Measurements from ENCODE around the gene EIF5A. TPM values are rescaled to one million over a fixed set of nuclear protein-coding genes. Genes with fewer than 3 reads are reported as not detected.

Gene EIF5A
- polyA plus RNA-seq, 1 experiment: 556 TPM

DNA sequence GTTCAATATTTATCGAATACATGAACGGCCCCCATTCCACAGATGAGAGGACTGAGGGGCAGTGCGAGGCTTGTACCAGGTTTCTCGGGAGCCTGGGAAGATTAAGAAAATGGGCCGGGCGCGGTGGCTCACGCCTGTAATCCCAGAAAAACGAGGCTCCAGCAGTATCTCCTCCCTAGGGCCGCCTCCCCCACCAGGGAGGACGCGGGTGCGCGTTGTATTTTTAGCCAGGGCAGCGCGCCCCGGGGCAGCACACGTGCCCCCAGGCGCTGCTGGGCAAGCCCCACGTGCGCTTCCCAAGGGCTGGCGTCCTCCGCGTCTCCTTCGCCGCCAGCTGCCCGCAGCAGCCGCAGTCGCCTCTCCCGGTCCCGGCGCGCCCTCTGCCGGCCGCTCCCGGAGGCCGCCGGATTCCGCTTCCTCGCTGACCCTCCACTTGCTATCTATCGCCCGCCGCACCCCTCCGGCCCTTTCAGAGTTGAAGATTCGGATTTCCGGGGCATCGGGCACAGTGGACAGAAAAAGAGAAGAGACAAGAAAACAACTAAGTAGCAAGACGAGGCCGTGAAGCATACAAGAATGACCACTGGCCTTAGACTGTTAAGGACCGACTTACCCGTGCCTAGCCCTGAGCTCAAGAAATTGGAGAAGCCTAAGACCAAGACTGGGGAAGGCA, 11.1 kb upstream of the EIF5A start:
- TF ChIP-seq, protein P1, sequence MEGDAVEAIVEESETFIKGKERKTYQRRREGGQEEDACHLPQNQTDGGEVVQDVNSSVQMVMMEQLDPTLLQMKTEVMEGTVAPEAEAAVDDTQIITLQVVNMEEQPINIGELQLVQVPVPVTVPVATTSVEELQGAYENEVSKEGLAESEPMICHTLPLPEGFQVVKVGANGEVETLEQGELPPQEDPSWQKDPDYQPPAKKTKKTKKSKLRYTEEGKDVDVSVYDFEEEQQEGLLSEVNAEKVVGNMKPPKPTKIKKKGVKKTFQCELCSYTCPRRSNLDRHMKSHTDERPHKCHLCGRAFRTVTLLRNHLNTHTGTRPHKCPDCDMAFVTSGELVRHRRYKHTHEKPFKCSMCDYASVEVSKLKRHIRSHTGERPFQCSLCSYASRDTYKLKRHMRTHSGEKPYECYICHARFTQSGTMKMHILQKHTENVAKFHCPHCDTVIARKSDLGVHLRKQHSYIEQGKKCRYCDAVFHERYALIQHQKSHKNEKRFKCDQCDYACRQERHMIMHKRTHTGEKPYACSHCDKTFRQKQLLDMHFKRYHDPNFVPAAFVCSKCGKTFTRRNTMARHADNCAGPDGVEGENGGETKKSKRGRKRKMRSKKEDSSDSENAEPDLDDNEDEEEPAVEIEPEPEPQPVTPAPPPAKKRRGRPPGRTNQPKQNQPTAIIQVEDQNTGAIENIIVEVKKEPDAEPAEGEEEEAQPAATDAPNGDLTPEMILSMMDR (IDR thresholded peaks at IDR 0.05; ENCODE audit: insufficient read depth, low read depth, low read length): peak; percentile 75
- DNase-seq (ENCODE audit: low read depth): no peak
- Histone ChIP-seq H3K36me3 (ENCODE audit: control insufficient read depth, insufficient read depth, low read length) (no peaks in the 10 kb centered on the region), H3K27me3 (ENCODE audit: control insufficient read depth, insufficient read depth, low read length) (peaks cover 22% of the 10 kb centered on the region), H3K4me3 (ENCODE audit: low read depth, low read length) (peak overlapping the region; percentile 16; the same call in 1 of the 2 replicates)
- CTCF ChIA-PET: interaction anchor here (0.5 to 3.5 kb wide), 39 partner anchors 9 to 287 kb away, joined by 3 to 51 read pairs (median 4); partner anchors contain the start of genes ACADVL, CTDNEP1, DLG4 and ELP5
- POLR2A ChIA-PET: no interaction called here

DNA sequence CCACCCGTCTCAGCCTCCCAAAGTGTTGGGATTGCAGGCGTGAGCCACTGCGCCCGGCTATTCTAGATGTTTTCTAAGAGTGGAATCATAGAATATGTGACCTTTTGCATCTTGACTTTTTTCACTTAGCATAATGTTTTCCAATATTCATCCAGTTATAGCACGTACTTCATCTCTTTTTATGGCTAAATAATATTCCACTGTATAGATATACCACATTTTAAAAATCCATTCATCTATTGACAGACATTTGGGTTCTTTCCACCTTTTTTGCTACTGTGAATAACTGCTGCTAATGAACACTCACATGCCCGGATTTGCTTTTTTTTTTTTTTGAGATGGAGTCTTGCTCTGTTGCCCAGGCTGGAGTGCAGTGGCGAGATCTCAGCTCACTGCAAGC, 3.2 kb upstream of the EIF5A start:
- Histone ChIP-seq H3K4me3 (ENCODE audit: low read depth, low read length) (no peak overlapping the region), H3K27me3 (ENCODE audit: control insufficient read depth, insufficient read depth, low read length) (peaks cover 2% of the 10 kb centered on the region; the same call in 1 of the 2 replicates), H3K36me3 (ENCODE audit: control insufficient read depth, insufficient read depth, low read length) (no peaks in the 10 kb centered on the region)
- TF ChIP-seq, protein P1 (IDR thresholded peaks at IDR 0.05; ENCODE audit: insufficient read depth, low read depth, low read length): no peak
- DNase-seq (ENCODE audit: low read depth): no peak
- ChIA-PET CTCF (interaction anchor here (1.7 kb wide), 1 partner anchor 258 kb away, joined by 7 read pairs; no protein-coding TSS in a partner anchor), POLR2A (no interaction called here)

DNA sequence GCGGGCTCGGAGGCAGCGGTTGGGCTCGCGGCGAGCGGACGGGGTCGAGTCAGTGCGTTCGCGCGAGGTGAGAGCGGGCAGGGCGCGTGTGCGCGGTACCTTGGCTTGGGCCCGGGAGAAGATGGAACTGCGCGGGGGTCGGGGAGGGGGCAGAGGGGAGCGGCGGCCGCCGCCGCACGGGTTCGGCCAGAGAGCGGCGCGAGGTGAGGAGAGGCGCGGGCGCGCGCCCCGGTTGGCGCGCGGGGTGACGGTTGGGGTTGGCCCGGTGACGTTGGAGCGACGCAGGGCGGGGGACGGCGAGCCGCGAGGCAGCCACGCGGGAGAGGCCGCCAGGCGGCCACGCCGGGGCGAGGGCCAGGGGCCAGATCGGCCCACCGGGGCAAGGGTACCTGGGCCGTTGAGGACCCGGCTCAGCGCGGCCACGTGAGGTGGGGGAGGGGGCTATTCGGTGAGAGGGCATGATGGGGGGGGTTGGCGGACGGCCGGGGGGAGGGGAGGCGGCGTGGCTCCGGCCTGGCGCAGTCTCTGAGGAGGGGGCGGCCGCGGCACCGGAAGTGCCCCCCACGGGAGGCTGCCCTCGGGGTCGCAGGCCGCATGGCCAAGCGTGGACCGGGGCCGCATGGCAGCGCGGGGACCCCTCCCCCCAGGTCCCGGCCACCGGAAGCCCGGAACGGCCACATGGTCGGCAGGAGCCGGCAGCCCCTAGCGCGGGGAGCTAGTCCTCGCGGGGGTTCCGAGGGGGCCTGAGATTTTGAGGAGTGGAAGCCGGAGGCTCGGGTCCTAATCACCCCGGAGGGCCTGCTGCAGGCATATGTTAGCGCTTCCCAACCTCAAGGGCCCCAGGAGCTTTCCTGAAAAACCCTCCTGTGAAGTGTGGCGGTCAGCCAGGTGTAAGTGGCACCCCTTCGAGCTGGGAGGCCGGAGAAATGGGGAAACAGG, 527 bp downstream of the EIF5A start:
- Histone ChIP-seq H3K36me3 (ENCODE audit: control insufficient read depth, insufficient read depth, low read length) (peaks cover 26% of the 10 kb centered on the region), H3K4me3 (ENCODE audit: low read depth, low read length) (peak overlapping the region; percentile 71), H3K27me3 (ENCODE audit: control insufficient read depth, insufficient read depth, low read length) (no peaks in the 10 kb centered on the region)
- no peak for DNase-seq (ENCODE audit: low read depth)
- POLR2A ChIA-PET: no interaction called here
- CTCF ChIA-PET: interaction anchor here (0.6 to 1.6 kb wide), 2 partner anchors 12 to 65 kb away, joined by 3 to 7 read pairs; partner anchors contain the start of gene GABARAP
- TF ChIP-seq, protein P1 (IDR thresholded peaks at IDR 0.05; ENCODE audit: insufficient read depth, low read depth, low read length): no peak

DNA sequence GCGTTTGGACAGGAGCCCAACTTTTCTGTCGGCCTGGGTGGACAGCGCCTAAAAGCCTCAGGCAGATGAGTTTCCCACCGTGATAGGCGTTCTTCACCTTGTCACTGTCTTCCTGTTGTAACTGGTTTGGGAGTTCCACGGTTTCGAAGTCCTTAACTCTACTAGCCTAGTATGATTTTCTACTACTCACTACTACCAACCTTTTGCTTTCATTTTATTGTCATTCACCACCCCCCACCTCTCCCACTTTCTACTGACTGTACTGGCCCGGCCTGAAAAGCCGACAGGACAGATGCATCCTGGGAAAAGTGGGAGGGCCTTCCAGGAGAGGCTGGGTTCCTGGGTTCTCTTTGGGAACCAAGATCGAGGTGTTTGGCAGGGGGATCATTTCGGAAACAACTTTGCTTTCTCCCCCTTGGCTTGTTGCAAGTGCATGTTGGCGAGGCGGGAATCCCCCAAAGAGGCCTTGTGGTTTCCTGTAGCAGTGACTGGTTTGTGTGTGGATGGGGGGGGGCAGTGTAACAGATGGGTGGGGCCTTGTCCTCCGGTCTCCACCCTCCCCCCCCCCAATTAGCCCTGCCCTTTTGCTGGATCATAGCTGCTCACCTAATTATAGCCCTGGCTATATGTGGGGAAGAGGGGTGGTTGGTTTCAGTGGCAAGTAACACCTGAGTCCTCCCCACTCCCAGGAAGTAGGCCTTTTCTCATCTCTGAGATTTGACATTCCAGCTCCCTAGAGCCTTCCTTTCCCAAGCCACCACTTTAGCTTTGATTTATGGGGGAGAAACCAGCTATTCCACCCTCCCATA, 1.4 kb downstream of the EIF5A start:
- ChIA-PET CTCF (interaction anchor here (0.6 to 1.6 kb wide), 7 partner anchors 13 to 66 kb away, joined by 3 to 7 read pairs (median 3); partner anchors contain the start of genes GABARAP, NEURL4 and SLC2A4), POLR2A (no interaction called here)
- TF ChIP-seq, protein P1 (IDR thresholded peaks at IDR 0.05; ENCODE audit: insufficient read depth, low read depth, low read length): no peak

More for the DNA sequence above, 1.4 kb downstream of the EIF5A start:
- peak; percentile 38 for DNase-seq (ENCODE audit: low read depth)
- H3K27me3 ChIP-seq (ENCODE audit: control insufficient read depth, insufficient read depth, low read length): no peaks in the 10 kb centered on the region
- peak overlapping the region; percentile 71 for H3K4me3 ChIP-seq (ENCODE audit: low read depth, low read length)
- peaks cover 33% of the 10 kb centered on the region for H3K36me3 ChIP-seq (ENCODE audit: control insufficient read depth, insufficient read depth, low read length)
